Inflammatory macrophage treated with lipopolysaccharide for 1 hour (primary cell): ENCODE measurements around the gene TAOK2.
"Not testable (repeated sequence)": the region's sequence is repeated elsewhere in the genome, so short reads cannot be mapped to it uniquely, and the experiment has no call there.

Experiments
- DNase-seq, 2 donors: peaks; one replicate each; pipeline ENCODE4 v3.0.0-alpha.2; 2020 to 2022

The TAOK2 gene

GRCh38 chr16:29973384-29974246 is at the start of gene TAOK2:
TSS of gene TAOK2 (plus strand) at chr16:29973868. CDS start at chr16:29977773, 3,905 bp downstream.
- peak; percentile 99 for DNase-seq

GRCh38 chr16:29925105-29925756 is 48.4 kb upstream of the TAOK2 start:
- no peak for DNase-seq

- peak; percentile 81 to 93 for DNase-seq
These were observed 47.6 kb upstream of the TAOK2 start, which contains the start of gene KCTD13 for GRCh38 chr16:29925781-29926710. TSS of gene KCTD13 (minus strand) at chr16:29926226. CDS start at chr16:29926033, 193 bp downstream.

GRCh38 chr16:29926711-29927052 is 47.0 kb upstream of the TAOK2 start:
- DNase-seq = no peak

GRCh38 chr16:29927070-29927905 is 46.4 kb upstream of the TAOK2 start:
- no peak for DNase-seq

GRCh38 chr16:29931750-29932149 is 41.9 kb upstream of the TAOK2 start:
- not testable (repeated sequence) for DNase-seq

- DNase-seq = no peak
These were observed 33.0 kb upstream of the TAOK2 start for GRCh38 chr16:29940656-29941055.

- no peak for DNase-seq
These were observed 29.5 kb upstream of the TAOK2 start for GRCh38 chr16:29943846-29944799.

- no peak for DNase-seq
These were observed 25.8 kb upstream of the TAOK2 start for GRCh38 chr16:29947897-29948296.

- no peak for DNase-seq
These were observed 22.7 kb upstream of the TAOK2 start for GRCh38 chr16:29950806-29951461.

GRCh38 chr16:29951625-29952365 is 21.9 kb upstream of the TAOK2 start:
- no peak for DNase-seq

- DNase-seq = no peak
These were observed 14.9 kb upstream of the TAOK2 start for GRCh38 chr16:29958756-29959155.

- no peak for DNase-seq
These were observed 14.4 kb upstream of the TAOK2 start for GRCh38 chr16:29959293-29959692.

- DNase-seq = not testable (repeated sequence)
These were observed 13.8 kb upstream of the TAOK2 start for GRCh38 chr16:29959821-29960220.

GRCh38 chr16:29961127-29961478 is 12.6 kb upstream of the TAOK2 start:
- no peak for DNase-seq

- DNase-seq = peak; percentile 89 to 97
These were observed 12.0 kb upstream of the TAOK2 start, which contains the start of gene TMEM219 for GRCh38 chr16:29961479-29962343. TSS of gene TMEM219 (plus strand) at chr16:29962079. CDS start at chr16:29963144, 1,065 bp downstream.

- peak; percentile 74 to 83 for DNase-seq
These were observed 11.2 kb upstream of the TAOK2 start for GRCh38 chr16:29962344-29962994.
